Panc1 (cell line): ENCODE results near the gene SFI1.
"Not testable (repeated sequence)": the region's sequence is repeated elsewhere in the genome, so short reads cannot be mapped to it uniquely, and the experiment has no call there.

ENCODE experiments used
- CTCF ChIP-seq: fragments of 450-650 bp; IDR thresholded peaks from 2 replicates; pipeline ENCODE4 v1.5.1; 2017; ENCODE audit warnings: mild to moderate bottlenecking
- POLR2AphosphoS5 ChIP-seq: IDR thresholded peaks from 2 replicates; pipeline ENCODE4 v1.6.1; 2012; ENCODE audit warnings: mild to moderate bottlenecking, low read depth, low read length, moderate library complexity
- REST ChIP-seq, 2 experiments: IDR thresholded peaks; 2 replicates each; pipeline ENCODE4 v1.6.1; 2011 to 2012; ENCODE audit warnings: low read depth in 2 of 2, control low read depth in 1 of 2, low read length in 1 of 2, mild to moderate bottlenecking in 1 of 2, moderate library complexity in 1 of 2; ENCODE audit not compliant: insufficient read depth in 1 of 2

GRCh38 chr22:31540166-31540565 lies 43.8 kb downstream of the SFI1 start:
- not testable (repeated sequence) for TF ChIP-seq REST (IDR thresholded peaks at IDR 0.05; ENCODE audit: insufficient read depth in 1 of 2, low read depth in 2 of 2, low read length in 1 of 2); POLR2AphosphoS5; CTCF
